SH-SY5Y (cell line): ENCODE data around the gene NEDD8.
A peak's percentile ranks its signal among the peaks of the same experiment; 100 is the strongest.

Source experiments
- GATA2 ChIP-seq: IDR thresholded peaks from 2 replicates; pipeline ENCODE4 v1.6.1; 2011; ENCODE audit warnings: mild to moderate bottlenecking, low read depth, low read length
- GATA3 ChIP-seq: IDR thresholded peaks from 2 replicates; pipeline ENCODE4 v1.6.1; 2011; ENCODE audit warnings: low read depth, mild to moderate bottlenecking, low read length, moderate library complexity

NEDD8 gene

DNA sequence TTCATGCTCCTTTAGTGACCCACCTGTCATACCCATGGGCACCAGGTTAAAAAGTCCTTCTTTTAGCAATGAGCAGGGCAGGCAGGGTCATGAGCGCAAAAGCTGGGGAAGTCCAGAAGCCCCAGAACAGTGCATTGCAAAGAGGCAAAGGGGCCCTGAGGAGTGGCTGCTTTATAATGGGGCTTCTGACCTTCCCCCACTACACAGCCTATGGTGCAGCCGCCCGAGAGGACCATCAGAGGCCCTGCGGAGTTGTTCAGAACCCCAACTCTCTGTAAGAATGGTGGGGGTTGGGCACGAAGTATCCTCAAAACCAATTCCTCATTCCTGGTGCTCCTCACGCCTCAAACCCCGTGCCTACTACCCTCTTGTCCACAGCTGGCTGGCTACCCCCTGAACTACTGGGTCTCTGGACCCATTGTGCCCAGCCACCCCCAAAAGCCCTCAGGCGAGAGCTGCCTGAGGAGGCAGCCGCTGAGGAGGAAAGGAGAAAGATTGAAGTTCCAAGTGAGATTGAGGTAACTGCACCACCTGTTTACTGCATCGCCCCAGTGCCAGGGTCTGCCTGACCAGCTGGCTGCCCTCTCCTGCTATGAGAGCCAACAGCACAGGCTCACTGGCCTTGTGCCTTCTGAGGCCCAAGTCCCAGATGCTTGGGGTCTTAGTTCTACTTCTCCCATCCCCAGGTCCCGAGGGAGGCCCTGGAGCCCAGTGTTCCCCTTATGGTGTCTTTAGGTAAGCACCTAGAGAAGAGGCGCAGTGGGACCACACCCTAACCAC lies 53.6 kb downstream of the NEDD8 start:
- TF ChIP-seq GATA3: no peak
- no peak for TF ChIP-seq GATA2

DNA sequence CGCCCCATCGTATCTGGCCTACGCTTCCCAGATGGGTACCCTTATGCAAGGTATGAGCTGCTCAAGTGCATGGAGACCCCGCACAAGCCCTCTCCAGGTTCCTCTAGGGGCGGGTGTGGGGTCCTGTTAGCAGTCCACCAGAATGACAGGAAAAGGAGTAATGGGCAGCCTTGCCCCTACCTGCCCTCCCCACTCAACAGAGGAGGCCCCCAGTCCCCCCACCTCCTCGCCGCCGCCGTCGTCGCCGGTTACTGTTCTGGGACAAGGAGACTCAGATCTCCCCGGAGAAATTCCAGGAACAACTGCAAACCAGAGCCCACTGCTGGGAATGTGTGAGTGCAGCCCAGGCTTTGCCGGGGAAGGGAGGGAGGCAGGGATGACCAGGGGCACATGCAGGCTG lies 54.3 kb downstream of the NEDD8 start:
- TF ChIP-seq GATA3: no peak
- no peak for TF ChIP-seq GATA2

DNA sequence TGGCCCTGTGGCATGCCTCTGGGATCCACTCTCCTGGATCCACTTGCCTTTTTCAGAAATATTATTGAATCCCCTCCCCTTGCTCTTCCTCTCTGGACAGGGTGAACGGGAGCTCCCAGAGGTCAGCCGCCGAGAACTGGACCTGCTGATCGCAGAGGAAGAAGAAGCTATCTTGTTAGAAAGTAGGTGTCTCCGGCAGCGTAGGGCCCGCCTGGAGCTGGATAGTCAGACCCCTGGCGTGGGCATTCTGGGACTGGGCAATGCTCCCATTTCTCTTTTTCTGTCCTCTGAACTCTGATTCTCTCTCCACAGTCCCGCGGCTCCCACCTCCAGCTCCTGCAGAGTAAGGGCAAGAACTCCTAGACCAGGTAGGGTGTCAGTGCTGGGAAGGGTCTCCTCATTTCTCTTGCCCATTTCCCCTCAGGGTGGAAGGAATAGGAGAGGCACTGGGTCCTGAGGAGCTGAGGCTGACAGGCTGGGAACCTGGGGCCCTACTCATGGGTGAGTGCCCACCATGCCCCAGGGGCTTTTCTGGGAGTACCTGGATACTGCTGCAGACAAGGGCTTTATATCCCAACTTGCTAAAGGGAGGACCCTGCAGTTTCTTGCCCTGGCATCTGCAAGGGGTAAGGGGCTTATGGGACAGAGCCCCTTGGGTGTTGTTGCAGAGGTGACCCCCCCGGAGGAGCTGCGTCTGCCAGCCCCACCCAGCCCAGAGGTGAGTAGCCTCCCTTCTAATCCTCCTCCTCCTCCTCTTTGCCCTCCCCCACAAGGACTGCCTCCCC lies 54.9 kb downstream of the NEDD8 start:
- TF ChIP-seq GATA3 (no peak), GATA2 (no peak)

DNA sequence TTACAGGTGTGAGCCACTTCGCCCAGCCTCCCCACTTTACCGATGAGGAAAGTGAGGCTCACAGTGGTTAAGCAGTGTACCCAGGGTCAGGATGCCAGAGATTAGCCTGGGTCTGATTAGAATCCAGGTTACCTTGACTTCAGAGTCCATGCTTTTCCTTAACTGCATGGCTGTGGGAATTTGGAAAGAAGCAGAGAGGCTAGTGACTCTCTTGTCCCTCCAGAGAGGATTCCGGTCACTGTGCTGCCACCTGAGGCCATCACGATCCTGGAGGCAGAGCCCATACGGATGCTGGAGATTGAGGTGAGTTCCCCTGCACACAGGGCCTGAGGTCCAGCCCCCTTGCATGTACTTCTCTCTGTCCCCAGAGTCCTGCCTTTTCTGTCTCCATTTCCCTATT lies 55.6 kb downstream of the NEDD8 start:
- no peak for TF ChIP-seq GATA2
- TF ChIP-seq GATA3: no peak

DNA sequence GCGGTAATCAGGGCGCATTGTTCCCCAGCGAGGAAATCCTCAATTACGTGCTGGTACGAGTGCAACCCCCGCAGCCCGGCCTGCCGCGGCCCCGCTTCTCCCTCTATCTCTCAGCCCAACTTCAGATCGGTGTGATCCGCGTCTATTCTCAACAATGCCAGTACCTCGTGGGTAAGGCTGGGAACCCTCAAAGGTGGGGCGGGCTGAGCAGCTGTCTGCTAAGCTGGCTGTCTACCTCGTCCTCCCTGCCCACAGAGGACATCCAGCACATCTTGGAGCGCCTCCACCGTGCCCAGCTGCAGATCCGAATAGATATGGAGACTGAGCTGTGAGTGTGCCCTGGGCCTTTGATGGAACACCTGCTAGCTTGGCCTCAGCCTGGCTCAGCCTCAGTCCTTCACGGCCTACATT lies 59.3 kb downstream of the NEDD8 start:
- TF ChIP-seq GATA2 (peak; percentile 50), GATA3 (no peak)

DNA sequence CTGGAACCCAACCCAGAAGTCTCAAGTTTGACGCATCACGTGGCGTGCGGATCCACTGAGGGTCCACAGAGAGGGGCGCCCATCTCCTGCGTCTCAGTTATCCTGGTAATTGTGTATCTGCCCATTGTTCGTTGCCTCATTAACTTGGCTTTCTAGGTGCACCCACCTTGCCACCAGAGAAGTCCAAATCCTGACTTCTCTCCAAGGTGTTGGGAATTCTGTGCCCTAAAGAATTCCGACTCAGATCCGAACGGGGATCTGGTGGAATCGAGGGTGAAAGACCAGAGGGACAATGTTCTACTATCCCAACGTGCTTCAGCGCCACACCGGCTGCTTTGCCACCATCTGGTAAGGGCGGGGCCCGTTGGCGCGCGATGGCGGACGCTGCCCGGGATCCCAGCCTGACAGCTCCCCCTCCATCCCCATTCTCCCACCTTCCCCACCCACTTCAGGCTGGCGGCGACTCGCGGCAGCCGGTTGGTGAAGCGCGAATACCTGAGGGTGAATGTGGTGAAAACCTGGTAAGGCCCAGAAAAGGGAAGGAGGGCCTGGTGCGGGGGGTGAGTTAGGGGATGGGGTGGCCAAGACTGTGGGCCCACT lies 59.8 kb downstream of the NEDD8 start:
- TF ChIP-seq GATA3 (no peak), GATA2 (no peak)

DNA sequence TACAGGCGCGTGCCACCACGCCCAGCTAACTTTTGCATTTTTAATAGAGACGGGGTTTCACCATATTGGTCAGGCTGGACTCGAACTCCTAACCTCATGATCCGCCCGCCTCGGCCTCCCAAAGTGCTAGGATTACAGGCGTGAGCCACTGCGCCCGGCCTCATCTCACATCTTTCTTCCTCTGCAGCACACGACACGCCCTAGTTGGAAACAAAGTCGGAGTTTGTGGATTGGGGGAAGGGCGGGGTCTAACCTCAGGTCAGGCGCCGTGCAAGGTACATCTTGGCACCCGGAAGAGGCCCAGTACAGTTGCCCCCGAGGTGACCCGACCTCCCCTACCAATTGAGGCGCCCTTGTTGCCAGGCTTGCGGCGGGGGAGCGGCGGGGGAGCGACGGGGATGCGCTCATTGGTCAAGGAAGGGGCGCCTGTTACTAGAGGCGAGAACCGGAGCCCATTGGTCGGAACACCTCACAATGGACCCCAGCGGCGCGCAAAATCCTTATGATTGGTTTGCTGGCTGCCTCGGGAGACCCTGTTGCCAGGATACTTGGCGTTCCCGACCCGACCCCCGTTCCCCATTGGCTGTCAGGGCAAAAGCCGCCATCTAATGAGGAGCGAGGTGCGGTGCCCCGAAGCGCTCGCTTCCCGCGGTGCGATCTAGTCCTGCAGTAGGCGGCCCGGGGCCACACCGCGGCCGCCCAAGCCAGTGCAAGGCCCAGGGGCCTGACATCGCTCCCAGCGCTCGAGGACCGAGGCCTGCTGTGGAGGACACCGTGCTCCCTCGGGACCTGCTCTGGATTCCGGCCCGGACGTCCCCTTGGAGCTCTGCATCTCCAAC lies 60.5 kb downstream of the NEDD8 start, which contains the start of gene REC8:
Gene REC8, plus strand, starts transcription at position 659 of the 839 bp plus-strand sequence. CDS start 473 bp downstream, outside the sequence.
- TF ChIP-seq GATA2 (no peak), GATA3 (no peak)

DNA sequence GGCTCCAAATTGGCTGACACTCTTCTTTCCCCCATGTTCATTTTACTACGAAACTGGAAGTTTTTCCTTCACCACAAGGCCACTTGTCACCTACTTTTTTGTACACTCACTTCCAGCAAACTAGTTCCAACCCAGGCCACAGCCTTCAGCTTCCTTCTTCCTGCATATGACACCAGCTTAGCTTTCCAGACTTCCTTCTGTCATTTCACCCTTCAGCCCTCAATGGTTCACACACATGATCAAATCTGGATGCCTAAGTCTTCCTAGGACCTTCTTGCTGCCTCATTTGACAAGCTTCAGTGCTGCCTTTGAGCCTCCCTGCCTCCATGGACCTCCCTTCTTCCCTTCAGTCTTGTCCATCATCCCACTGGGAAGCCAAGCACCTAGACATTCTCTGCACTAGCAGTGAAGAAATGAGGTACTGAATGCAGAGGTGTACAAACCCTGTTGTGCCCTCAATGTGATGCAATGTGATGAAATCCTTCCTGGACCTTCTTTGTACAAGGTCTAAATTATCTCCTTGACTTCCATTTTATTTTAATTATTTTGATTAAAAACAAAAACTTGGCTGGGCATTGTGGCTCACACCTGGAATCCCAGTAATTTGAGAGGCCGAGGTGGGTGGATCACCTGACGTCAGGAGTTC lies 64.6 kb downstream of the NEDD8 start:
- TF ChIP-seq GATA2: no peak
- no peak for TF ChIP-seq GATA3
